GM23248 (cell line): ENCODE data around the gene KCTD12. TPM values are rescaled to one million over a fixed set of nuclear protein-coding genes. Genes with fewer than 3 reads are reported as not detected.

Source experiments
- DNase-seq: peaks from one replicate; pipeline ENCODE4 v3.0.0-alpha.2; 2015
- H2AFZ ChIP-seq: fragments of 200-600 bp; sonication (generic); 2 replicates; pipeline ENCODE4 v1.6.1; 2016; ENCODE audit warnings: antibody characterized with exemption
- H3F3A ChIP-seq: fragments of 200-600 bp; sonication (generic); 2 replicates; pipeline ENCODE4 v1.6.1; 2016; ENCODE audit warnings: mild to moderate bottlenecking, antibody characterized with exemption, mixed run types; ENCODE audit not compliant: insufficient read depth
- H3K27ac ChIP-seq: fragments of 200-600 bp; sonication (generic); 2 replicates; pipeline ENCODE4 v1.5.1; 2016; ENCODE audit warnings: mild to moderate bottlenecking
- H3K27me3 ChIP-seq: fragments of 200-600 bp; sonication (generic); replicated peaks from 2 replicates; pipeline ENCODE4 v1.6.1; 2016; ENCODE audit warnings: mild to moderate bottlenecking; ENCODE audit not compliant: insufficient read depth
- H3K36me3 ChIP-seq: fragments of 200-600 bp; sonication (generic); 2 replicates; pipeline ENCODE4 v1.6.1; 2016; ENCODE audit warnings: low read depth, mild to moderate bottlenecking
- H3K4me1 ChIP-seq: fragments of 200-600 bp; sonication (generic); 2 replicates; pipeline ENCODE4 v1.6.1; 2016; ENCODE audit warnings: mild to moderate bottlenecking; ENCODE audit not compliant: insufficient read depth
- H3K4me2 ChIP-seq: fragments of 200-600 bp; sonication (generic); one replicate; pipeline ENCODE4 v1.6.1; 2016; ENCODE audit warnings: mild to moderate bottlenecking; ENCODE audit not compliant: unreplicated experiment
- H3K4me3 ChIP-seq: fragments of 200-600 bp; sonication (generic); 2 replicates; pipeline ENCODE4 v1.5.1; 2016; ENCODE audit warnings: mild to moderate bottlenecking
- H3K79me2 ChIP-seq: fragments of 200-600 bp; sonication (generic); 2 replicates; pipeline ENCODE4 v1.6.1; 2016; ENCODE audit warnings: mild to moderate bottlenecking; ENCODE audit not compliant: insufficient read depth
- H3K9ac ChIP-seq: fragments of 200-600 bp; sonication (generic); 2 replicates; pipeline ENCODE4 v1.6.1; 2016; ENCODE audit warnings: mild to moderate bottlenecking
- H3K9me2 ChIP-seq: fragments of 200-600 bp; sonication (generic); 2 replicates; pipeline ENCODE4 v1.6.1; 2016; ENCODE audit warnings: mixed run types, mild to moderate bottlenecking, moderate library complexity; ENCODE audit not compliant: insufficient read depth
- H3K9me3 ChIP-seq: fragments of 200-600 bp; sonication (generic); one replicate; pipeline ENCODE4 v1.6.1; 2017; ENCODE audit warnings: low read depth
- H4K20me1 ChIP-seq: fragments of 200-600 bp; sonication (generic); 2 replicates; pipeline ENCODE4 v1.6.0; 2016; ENCODE audit not compliant: insufficient read depth
- EZH2 ChIP-seq: fragments of 200-600 bp; sonication (generic); IDR thresholded peaks from 2 replicates; pipeline ENCODE4 v1.6.1; 2018; ENCODE audit warnings: antibody characterized with exemption, mild to moderate bottlenecking; ENCODE audit not compliant: insufficient read depth, poor library complexity, severe bottlenecking
- EZH2phosphoT487 ChIP-seq: fragments of 200-600 bp; sonication (generic); IDR thresholded peaks from 2 replicates; pipeline ENCODE4 v1.6.1; 2018; ENCODE audit warnings: antibody characterized with exemption, moderate library complexity, mild to moderate bottlenecking, low read depth; ENCODE audit not compliant: insufficient read depth
- WGBS, 2 experiments: methylation state at CpG; one replicate each; pipeline ENCODE4 v1.1.6; 2015 to 2017; ENCODE audit warnings: low lambda C conversion rate in 2 of 2, low coverage in 1 of 2; ENCODE audit errors: missing lambda C conversion rate in 2 of 2; 5-methylcytosine and 5-hydroxymethylcytosine counted together
- in situ Hi-C: fragments of 300-500 bp; cut with MboI; formaldehyde crosslinking; loops from 2 replicates; pipeline ENCODE4 v1.15.0; 2020
- polyA plus RNA-seq: library from polyadenylated mRNA; unstranded; fragments of >200 nt; fragmentation: Nextera tagmentation; extraction: Ambion mirVana; gene quantifications from 2 replicates; pipeline ENCODE4 v1.2.1, GENCODE V29; 2016
- total RNA-seq: library from RNA; depleted of rRNA; stranded (reverse); fragments of >200 nt; shearing (Covaris generic); gene quantifications from 2 replicates; pipeline ENCODE4 v1.2.3, GENCODE V29; 2014

Gene KCTD12
- total and polyA plus RNA-seq, 2 experiments from 2014 or later, result 4.0 to 30.4 TPM

- Histone ChIP-seq H3K27me3 (no peaks in the 10 kb centered on the region), H4K20me1 (no peaks in the 10 kb centered on the region), H3K9me2 (no peaks in the 10 kb centered on the region), H3K4me1 (peaks cover 13% of the 10 kb centered on the region), H3F3A (0 out of 2 replicates have a peak, but pooled peaks cover 10% of the 10 kb centered on the region), H3K36me3 (no peaks in the 10 kb centered on the region), H3K79me2 (no peaks in the 10 kb centered on the region), H3K4me2 (no peak overlapping the region), H2AFZ (peak overlapping the region; percentile 31; the same call in 1 of the 2 replicates), H3K4me3 (no peak overlapping the region), H3K9ac (peak overlapping the region; percentile 4; the same call in 1 of the 2 replicates), H3K27ac (peak overlapping the region; percentile 25; the same call in 1 of the 2 replicates), H3K9me3 (no peaks in the 10 kb centered on the region)
- in situ Hi-C loops, result no loop called here
- 17 to 21% methylated on average over 2 of the region's 2 CpGs for WGBS, 2 experiments
- DNase-seq, result no peak
- TF ChIP-seq EZH2 (no peak), EZH2phosphoT487 (no peak)
Observed at GRCh38 chr13:76845865-76846264, 40.3 kb downstream of the KCTD12 start.

- no peak overlapping the region for H3K27ac ChIP-seq
- WGBS, 2 experiments, result 92 to 98% methylated on average over 3 of the region's 3 CpGs
- H3K4me1 ChIP-seq, result peaks cover 13% of the 10 kb centered on the region
- H3K4me3 ChIP-seq, result no peak overlapping the region
- no peaks in the 10 kb centered on the region for H3K9me2 ChIP-seq
- no peaks in the 10 kb centered on the region for H3K36me3 ChIP-seq
- H3K79me2 ChIP-seq, result no peaks in the 10 kb centered on the region
- H3K4me2 ChIP-seq, result no peak overlapping the region
- H2AFZ ChIP-seq, result no peak overlapping the region
- no peaks in the 10 kb centered on the region for H4K20me1 ChIP-seq
- H3K9me3 ChIP-seq, result no peaks in the 10 kb centered on the region
- DNase-seq, result no peak
- TF ChIP-seq EZH2phosphoT487 (no peak), EZH2 (no peak)
- in situ Hi-C loops, result no loop called here
- H3F3A ChIP-seq, result 0 out of 2 replicates have a peak, but pooled peaks cover 10% of the 10 kb centered on the region
- H3K27me3 ChIP-seq, result no peaks in the 10 kb centered on the region
- no peak overlapping the region for H3K9ac ChIP-seq
Observed at GRCh38 chr13:76845367-76845766, 40.8 kb downstream of the KCTD12 start.

- Histone ChIP-seq H3K79me2 (no peaks in the 10 kb centered on the region), H3K27ac (no peak overlapping the region), H3K9ac (no peak overlapping the region), H3K4me2 (no peak overlapping the region), H3K9me2 (no peaks in the 10 kb centered on the region), H4K20me1 (no peaks in the 10 kb centered on the region), H3K9me3 (no peaks in the 10 kb centered on the region), H3F3A (no peaks in the 10 kb centered on the region), H3K36me3 (no peaks in the 10 kb centered on the region), H3K27me3 (no peaks in the 10 kb centered on the region), H2AFZ (no peak overlapping the region), H3K4me3 (no peak overlapping the region), H3K4me1 (peaks cover 8% of the 10 kb centered on the region)
- TF ChIP-seq EZH2 (no peak), EZH2phosphoT487 (no peak)
- in situ Hi-C loops, result no loop called here
- peak; percentile 11 for DNase-seq
- 7 to 26% methylated on average over 1 of the region's 1 CpG for WGBS, 2 experiments
Observed at GRCh38 chr13:76837801-76838200, 48.4 kb downstream of the KCTD12 start.

GRCh38 chr13:76836311-76836710, 49.9 kb downstream of the KCTD12 start:
- no peaks in the 10 kb centered on the region for H3K9me3 ChIP-seq
- H3K9me2 ChIP-seq, result no peaks in the 10 kb centered on the region
- H3K27ac ChIP-seq, result no peak overlapping the region
- H3K36me3 ChIP-seq, result no peaks in the 10 kb centered on the region
- DNase-seq, result peak; percentile 20
- no peak overlapping the region for H2AFZ ChIP-seq
- H4K20me1 ChIP-seq, result no peaks in the 10 kb centered on the region
- H3K4me3 ChIP-seq, result no peak overlapping the region
- H3K9ac ChIP-seq, result no peak overlapping the region
- peaks cover 8% of the 10 kb centered on the region for H3K4me1 ChIP-seq
- no peaks in the 10 kb centered on the region for H3K27me3 ChIP-seq
- H3K4me2 ChIP-seq, result no peak overlapping the region
- TF ChIP-seq EZH2 (no peak), EZH2phosphoT487 (no peak)
- in situ Hi-C loops, result no loop called here
- H3K79me2 ChIP-seq, result no peaks in the 10 kb centered on the region
- no peaks in the 10 kb centered on the region for H3F3A ChIP-seq
- 0 to 6% methylated on average over 1 of the region's 1 CpG for WGBS, 2 experiments
